NCI-H1105 (cell line): ENCODE measurements around the gene MAGI1.
"Not testable (repeated sequence)": the region's sequence is repeated elsewhere in the genome, so short reads cannot be mapped to it uniquely, and the experiment has no call there.

Experiments
- DNase-seq: peaks from one replicate; lab custom pipeline; 2025; lab: John Stamatoyannopoulos, UW

The MAGI1 gene

DNA sequence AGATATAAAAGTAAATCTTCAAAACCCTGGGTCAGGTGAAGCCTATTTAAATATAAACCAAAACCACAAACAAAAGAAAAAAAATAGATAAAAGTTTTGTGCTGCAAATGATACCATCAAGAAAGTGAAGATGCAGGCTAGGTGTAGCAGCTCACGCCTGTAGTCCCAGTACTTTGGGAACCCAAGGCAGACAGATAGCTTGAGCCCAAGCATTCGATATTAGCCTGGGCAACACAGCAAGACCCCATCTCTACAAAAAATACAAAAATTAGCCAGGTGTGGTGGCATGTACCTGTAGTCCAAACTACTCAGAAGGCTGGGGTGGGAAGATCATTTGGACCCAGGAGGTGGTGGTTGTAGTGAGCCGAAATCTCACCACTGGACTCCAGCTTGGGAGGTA, 164.8 kb downstream of the MAGI1 start:
- DNase-seq = no peak

DNA sequence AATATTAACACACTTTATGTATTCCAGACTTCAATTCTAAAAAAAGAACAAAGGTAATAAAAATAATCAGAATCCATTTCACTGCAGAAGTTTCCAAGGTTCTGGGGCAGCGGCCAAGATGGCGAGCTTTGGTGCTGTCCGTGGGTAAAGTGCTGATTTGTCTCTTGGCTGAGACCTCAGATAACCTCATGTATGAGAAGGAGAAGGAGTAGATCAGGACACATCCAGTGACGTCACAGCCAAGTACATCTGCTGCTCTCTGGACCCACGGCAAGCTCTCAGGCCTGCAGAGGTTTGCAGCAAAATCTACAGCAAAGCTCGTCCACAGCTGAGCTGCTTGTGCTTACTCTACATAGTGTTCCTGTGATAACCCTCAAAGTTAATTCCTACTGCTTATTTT, 165.7 kb downstream of the MAGI1 start:
- no peak for DNase-seq

DNA sequence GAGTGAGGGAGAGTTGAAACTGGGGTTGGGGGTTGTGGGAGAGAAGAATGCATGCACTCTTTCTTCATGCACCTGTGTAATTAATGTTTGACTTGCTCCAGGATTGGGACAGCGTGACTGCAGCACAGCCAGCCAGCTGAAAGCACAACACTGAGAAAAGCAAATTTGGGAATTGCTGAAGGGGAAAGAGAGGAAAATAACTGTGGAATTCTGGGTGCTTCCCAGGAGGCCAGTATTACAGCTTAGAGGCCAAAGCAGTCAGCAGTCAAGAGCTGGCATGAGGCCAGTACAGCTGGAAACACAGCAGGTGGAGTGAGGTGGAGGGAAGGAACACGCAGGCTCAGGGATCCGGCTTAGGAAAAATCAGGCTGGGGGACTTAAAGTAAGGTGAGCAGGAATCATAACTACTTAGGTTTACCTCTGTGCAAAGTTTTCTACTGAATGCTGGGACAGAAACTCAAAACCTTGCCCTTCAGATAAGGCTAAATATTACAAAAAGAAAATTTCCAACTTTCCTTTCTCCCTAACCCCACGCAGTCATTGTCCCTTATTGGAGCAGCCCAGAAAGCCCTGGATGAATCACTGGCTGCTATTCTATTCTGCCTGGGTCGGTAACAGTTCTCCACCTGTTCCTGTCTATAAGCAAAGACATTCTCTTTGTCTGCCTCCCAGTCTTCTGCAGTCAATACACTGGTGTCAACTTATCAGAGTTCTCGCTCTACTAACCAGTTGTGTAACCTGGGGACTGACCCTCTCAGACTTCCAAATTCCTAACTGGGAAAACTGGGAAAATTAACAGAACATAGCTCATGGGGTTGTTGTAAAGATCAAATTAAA, 167.2 kb downstream of the MAGI1 start:
- DNase-seq = peak; percentile 70

DNA sequence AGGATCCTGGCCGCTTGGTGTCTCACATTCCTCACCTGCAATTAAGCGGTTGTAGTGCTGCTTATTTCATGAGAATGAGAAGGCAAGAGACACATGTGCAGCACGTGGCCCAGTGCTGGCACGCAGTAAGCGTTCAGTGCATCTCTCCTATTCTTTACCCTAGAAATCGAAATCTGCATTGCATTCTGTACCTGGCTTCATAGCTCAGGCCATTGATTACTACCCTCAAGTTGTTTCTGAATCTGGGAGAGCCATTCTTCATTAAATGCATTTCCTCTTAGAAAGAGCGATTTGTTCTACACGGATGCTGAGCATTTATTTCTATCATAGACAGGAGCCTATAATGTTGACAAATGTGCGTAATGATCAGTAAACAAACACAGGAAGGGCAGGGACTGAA, 168.9 kb downstream of the MAGI1 start:
- no peak for DNase-seq

DNA sequence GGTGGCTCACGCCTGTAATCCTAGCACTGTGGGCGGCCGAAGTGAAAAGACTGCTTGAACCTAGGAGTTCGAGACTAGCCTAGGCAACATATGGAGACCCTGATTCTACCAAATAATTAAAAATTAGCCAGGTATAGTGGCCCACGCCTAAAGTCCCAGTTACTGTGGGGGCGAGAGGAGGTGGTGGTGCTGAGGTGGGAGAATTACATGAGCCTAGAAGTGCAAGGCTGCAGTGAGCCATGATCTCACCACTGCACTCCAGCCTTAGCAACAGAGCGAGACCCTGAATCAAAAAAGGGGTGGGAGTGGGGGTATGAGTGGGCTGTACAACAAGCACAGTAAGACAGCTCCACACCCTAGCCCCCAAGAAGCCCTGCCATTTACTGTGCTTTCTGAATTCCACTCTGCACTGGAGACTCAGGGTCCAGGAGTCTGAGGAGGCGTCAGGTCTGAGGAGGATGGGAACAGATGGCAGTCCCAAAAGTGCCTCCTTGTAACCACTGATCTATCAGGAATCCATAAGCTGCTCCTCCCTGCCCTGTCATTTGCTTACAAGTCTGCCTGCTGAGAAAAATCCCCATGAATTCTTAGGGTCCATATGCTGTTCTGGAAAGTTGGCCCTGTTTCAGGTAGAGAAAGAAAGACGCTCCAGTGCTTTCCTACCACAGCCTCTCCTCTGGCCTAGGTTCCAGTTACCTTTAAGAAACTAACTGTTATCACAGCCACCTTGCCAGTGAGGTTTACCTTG, 171.1 kb downstream of the MAGI1 start:
- no peak for DNase-seq

DNA sequence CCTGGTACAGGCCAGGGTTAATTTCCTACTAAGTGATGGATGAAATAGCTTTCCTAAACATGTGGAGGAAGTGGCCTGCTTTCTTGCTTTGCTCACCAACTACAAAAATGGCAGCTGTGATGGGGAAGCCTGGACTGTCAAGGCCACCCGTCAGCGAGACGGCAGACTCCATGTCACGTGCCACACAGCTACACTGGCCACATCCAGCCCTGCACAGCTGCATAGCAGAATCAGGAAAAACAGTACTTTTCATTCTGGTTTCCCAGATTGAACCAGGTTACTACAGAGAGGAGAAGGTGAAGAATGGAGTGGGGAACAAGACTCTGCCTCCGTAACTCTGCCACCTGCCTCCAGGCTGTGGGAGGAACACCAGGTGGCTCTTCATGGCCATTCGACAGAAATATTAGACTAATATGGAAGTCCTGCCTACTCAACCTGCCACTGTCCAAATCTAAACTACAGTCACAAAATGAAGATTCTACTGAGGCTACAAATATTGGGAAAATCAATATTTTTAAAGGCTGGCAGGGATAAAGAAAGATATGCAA, 174.3 kb downstream of the MAGI1 start:
- no peak for DNase-seq

DNA sequence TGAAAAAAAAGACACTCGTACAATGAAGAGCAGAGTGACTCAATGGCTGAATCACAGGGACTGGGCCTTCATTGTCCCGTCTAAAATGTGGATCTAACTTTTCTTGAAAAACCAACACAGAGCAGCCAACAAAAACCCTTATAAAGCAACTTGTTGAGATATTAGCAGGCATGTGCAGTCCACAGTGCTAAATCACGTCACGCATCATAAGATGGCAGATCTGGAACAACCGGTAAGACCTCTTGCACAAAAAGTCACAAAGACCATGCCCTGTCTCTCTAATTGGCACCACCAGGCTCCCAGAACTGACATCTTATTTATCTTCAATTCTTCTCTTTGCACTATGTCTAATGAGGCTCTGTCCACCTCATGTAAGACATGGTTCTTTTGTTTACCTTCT, 177.0 kb downstream of the MAGI1 start:
- DNase-seq = no peak

DNA sequence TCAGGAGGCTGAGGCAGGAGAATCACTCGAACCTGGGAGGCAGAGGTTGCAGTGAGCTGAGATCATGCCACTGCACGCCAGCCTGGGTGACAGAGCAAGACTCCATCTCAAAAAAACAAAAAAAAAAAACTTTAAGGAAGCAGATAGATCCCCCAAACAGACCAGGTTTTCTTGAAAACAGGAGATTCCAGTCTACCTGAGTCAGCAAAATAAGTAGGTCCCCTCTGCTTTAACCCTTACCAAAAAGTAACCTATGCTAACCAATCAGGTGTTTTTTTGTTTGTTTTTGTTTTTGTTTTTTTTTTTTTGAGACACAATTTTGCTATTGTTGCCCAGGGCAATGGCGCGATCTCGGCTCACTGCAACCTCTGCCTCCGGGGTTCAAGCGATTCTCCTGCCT, 179.1 kb downstream of the MAGI1 start:
- not testable (repeated sequence) for DNase-seq

DNA sequence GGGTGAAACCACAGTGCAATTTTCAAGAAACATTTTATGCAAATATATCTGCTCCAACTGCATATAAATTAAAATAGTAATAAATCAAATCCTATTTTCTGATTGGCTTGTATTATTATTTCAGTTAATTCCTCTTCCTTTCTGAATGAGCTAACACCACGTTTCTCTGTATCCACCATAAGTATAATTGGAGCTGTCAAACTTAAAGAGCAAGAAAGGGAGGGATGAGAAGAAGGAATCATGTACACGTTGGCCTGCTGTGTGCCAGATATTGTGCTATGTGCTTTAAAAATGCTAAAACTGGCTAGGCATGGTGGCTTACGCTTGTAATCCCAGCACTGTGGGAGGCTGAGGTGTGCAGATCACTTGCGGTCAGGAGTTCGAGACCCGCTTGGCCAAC, 180.0 kb downstream of the MAGI1 start:
- no peak for DNase-seq

DNA sequence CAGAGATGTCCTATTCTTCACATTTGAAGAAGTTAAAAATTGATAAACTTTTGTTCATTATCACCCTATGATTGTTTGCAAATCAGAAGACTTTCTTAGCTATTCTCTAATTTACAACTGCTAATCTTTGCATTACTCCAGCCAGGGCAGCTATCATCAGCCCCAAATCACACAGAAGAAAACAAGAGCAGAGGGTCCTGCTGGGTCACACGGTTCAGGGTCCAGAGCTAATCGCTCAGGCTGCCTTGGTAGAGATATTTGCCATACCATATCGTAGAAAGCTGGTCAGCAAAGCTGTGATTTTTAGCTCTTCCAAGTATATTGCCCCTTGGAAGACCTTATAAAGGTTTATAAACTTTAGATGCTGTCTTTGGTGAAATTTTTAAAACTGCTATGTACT, 181.4 kb downstream of the MAGI1 start:
- no peak for DNase-seq

DNA sequence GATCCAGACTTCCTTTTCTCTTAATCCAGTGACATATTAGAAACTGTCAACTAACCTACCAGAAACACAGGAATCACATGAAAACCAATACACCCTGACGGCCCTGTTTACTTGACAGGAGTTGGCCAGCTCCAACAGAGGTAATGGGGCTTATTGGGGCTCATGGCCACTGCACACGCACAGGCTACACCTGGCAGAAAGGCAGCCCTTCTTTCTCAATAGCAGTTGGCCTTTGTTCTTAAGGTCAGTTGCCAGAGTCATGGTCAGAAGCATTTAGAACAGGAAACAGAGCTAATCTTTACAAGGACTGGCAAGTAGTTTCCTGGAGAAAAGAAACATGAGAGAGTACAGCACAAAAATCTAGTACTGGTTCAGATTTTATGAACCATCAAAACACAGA, 181.8 kb downstream of the MAGI1 start:
- no peak for DNase-seq

DNA sequence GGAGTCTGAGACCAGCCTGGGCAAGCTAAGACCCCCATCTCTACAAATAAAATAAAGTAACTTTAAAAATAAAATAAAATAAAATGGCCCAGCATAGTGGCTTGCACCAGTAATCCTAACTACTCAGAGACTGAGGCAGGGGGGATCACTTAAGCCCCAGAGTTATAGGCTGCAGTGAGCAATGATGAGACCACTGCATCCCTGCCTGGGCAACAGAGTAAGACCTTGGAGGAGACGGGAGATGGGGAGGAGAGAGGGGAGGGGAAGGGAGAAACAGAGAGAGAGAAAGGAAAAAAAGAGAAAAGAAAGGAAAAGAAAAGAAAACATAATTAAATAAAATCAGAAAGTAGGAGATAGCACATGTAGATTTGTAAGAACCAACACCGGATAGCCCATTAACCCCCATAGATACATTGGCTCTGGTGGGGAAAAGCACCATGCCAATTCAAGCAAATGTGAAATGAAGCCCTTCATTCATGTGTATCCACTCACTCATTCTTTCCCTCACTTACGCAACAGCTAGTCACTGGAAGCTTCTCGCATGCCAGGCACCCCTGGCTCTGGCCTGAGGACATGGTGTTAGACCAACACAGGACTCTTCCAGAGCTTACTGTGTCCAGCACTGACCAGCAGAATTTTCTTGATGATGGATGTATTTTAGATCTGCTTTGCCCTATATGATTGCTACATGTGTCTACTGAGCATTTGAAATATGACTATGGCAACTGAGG, 183.2 kb downstream of the MAGI1 start:
- no peak for DNase-seq

DNA sequence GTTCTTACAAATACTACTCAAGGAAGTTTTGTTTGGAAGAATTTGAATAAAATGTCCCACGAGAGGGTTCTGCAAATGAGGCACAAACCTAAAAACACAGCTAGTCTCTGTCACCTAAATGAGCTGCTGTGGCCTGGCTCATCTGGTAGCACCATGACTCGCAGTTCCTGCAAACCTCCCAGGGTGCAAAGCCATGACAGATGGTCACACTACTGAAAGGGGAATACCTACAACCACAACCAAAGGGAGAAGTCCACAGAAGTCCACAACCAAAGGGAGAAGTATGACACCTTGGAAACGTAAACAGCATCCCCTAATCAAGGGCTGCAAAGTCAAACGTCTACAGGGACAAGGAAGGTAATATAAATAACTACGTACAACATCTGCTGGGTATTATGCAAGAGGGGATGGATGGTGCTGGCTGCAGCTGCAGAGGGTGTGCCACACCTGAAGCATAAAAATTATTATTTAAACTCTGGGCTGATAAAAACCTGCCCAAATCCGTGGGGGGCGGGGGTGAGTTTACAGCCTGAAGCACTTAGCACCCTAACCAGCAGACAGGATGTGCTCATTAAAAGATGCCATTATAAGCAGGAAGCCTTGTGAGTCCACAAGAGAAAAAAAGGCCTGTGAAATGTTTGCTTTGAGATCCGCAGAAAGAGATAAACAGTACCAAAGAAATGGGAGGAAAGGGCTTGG, 184.0 kb downstream of the MAGI1 start:
- DNase-seq = peak; percentile 52

DNA sequence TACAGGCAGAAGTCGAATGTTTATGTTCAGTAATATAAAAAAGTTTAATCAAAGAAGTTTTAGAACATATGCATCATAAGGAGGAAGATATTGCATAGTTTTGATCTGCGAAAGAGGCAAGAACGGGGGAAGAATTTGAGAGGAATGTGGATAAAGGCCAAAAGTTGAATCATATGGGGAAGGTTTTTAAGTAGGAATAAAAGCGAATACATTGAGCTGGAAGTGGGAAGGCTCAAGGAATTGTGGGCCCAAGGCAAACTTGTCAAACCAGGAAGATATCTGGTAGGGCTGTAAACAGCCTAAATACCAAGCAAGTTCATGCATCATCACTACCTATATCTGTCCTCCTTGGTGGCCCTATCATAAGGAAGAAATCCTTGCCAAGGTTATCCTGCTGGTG, 186.9 kb downstream of the MAGI1 start:
- DNase-seq = no peak

DNA sequence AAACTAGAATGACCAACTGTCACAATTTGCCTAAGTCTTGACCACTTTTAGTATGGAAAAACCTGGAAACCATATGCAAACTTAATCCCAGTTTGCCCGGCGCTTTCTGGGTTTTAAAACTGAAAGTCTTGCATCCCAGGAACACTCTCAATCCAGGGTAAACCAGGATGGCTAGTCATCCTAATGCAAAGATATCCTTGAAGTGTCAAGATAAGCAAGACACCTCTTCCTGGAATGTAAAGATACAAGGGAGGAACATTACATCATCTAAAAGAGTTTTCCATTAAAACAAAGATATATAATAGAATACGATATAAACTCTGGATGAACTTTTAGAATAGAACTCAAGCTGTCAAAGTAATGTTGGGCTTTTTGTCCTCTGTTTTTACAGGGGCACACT, 188.5 kb downstream of the MAGI1 start:
- no peak for DNase-seq

DNA sequence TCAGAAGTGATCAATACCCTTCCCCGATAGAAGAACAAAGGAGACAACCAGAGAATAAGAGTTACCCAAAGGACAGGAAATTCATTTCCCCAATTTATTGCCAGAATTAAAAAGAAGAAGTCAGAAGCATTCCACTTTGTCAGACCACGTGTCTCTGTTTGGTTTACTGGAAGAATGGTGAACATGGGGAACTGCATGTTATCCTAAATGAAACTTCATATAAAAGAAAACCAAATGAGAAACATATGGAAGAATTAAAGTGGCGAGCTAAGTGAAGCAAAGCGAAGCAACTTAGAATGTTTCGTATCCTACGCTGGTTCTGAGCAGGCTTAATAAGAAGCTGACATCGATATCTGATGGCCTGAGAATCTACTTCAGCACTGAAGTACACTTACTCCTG, 190.7 kb downstream of the MAGI1 start:
- DNase-seq = no peak

DNA sequence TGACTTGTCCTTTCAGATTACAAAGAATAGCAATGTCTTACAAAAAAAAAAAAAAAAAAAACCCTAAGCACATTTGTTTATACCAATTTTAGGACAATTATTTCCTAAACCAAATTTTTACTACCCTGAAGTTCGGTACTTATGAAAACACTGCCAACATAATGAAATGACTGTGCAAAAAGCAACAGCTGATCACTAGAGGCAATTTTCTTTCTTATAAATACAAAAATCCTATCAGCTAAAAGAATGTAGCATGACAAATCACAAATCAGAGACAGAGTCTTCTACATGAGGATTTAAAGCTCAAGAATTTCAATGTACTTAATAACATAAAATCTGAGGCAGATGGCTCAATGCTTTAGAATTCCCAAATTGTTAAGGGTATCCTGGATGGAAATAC, 191.8 kb downstream of the MAGI1 start:
- DNase-seq = no peak

DNA sequence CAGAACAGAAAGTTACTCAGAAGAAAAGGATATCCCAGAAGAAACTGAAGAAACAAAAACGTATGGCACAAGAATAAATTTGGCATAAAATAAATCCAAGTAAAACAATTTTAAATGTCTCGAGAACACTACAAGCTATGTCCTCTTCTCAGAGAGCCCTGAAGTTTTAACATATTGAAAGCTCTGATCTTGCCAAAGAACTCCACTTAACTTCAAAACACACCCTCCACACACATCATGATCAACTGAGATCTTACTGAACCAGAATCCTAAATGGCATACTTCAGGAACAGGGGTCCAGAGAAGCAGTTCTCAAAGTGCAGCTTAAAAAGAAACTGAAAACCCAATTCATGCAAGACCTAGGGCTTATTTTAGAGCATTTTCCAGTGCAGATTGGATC, 194.3 kb downstream of the MAGI1 start:
- DNase-seq = no peak

DNA sequence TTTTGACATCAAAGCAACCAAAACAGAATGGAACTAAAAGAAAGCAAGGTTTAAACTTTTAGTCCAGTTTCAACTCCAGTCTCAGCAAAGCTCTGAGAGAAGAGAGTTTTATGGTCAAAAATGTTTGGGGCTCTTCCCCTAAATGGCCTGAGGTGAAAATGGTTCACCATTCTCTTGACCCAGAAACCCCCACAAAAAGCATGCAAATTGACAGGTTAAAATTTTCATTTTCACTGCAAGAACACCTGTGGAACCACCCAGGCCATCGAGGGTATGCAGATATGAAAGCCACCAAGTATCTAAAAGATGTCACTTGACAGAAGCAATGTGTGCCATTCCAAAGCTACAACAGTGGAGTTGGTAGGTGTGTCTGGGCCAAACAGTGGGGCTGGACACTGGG, 195.0 kb downstream of the MAGI1 start:
- no peak for DNase-seq

DNA sequence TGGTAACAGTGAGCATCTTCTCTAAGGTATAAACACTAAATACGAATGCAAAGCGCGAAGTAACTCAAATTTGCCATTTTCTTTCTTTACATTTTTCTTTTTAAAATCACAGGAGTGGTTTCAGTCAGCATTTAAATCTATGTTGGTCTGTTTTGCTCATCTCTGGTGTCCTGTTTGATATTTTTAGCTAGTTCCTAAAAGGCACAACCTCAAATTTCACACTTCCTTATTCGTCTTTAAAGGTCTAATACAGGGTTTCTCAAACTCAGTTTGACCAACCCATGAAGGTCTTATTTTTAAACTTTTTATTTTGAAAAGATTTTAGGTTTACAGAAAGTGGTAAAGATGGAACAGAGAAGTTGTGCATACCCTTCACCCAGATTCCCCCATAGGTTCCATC, 201.1 kb downstream of the MAGI1 start:
- DNase-seq = no peak

DNA sequence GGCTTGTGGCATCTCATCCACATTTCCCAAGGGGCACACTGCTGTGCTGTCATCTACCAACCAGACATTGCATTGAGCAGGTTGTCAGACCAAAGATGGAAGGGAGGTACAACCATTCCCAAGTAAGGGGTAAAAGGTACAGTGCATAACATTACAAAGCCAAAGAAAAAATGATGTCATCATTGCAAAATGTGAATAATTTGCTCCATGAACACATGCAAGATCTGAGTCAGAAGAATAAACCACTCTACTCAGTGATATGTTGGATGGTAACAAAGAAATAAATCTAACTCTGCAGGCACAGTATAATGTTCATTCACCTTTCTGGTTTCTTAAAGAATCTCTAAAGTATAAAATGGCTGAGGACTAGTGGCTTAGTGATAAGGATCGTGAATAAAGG, 202.7 kb downstream of the MAGI1 start:
- DNase-seq = no peak
